ENCODE measurements around the gene TNFRSF1B.

Gene TNFRSF1B

DNA sequence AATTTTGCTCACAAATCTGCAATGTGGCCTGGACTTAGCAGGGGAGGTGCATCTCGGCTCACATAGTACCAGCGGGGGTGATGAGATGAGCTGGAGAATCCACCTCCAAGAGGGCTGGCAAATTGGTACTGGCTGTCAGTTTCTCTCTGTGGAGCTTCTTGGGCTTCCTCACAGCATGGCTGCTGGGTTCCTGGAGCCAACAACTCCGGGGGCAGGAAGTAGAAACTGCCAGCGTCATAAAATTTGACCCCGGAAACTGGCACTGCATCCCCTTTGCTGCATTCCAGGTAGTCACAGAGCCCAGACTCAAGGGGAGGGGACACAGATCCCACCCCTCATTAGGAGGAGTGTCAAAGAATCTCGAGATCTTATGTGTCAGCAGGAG is 17.0 kb upstream of the TNFRSF1B start:
- Histone ChIP-seq H2AK5ac (ENCODE audit: low read length) (no peak overlapping the region), H4K12ac (ENCODE audit: low read depth, low read length) (no peak overlapping the region), H2BK5ac (ENCODE audit: low read depth, low read length, poor library complexity) (no peak overlapping the region), H3K9ac (ENCODE audit: low read length) (no peak overlapping the region), H3K36me3 (ENCODE audit: control insufficient read depth in 1 of 2, insufficient read depth in 2 of 2, low read length in 2 of 2) (no peaks in the 10 kb centered on the region), H3K18ac (ENCODE audit: low read length) (no peak overlapping the region), H3K27me3 (ENCODE audit: insufficient read depth, low read length) (no peaks in the 10 kb centered on the region), H3K14ac (ENCODE audit: low read length) (no peak overlapping the region), H3K79me1 (ENCODE audit: low read length) (peaks cover 22% of the 10 kb centered on the region), H3K27ac (ENCODE audit: low read depth, low read length) (peak overlapping the region; percentile 6), H2BK120ac (ENCODE audit: insufficient read depth, low read length, poor library complexity) (peak overlapping the region; percentile 4), H3K4me1 (ENCODE audit: control insufficient read depth in 1 of 2, insufficient read depth in 2 of 2, low read length in 2 of 2) (peaks cover 18 to 20% of the 10 kb centered on the region in 2 experiments), H3K4me3 (ENCODE audit: low read depth, low read length) (no peak overlapping the region), H3K4me2 (ENCODE audit: low read length) (no peak overlapping the region), H3K4ac (ENCODE audit: low read depth, low read length) (no peak overlapping the region), H4K8ac (ENCODE audit: low read depth, low read length) (no peak overlapping the region), H3K9me3 (ENCODE audit: insufficient read depth, low read depth, low read length) (peaks cover under 1% of the 10 kb centered on the region), H3K79me2 (ENCODE audit: control insufficient read depth, insufficient read depth, low read length, poor library complexity) (peaks cover 1% of the 10 kb centered on the region), H4K91ac (ENCODE audit: low read depth, low read length) (peak overlapping the region; percentile 36), H2BK12ac (ENCODE audit: low read length) (no peak overlapping the region), H2AFZ (ENCODE audit: insufficient read depth, low read length, poor library complexity) (no peak overlapping the region), H3K23ac (ENCODE audit: low read length) (no peak overlapping the region)
- no CpG with 5 or more reads among the region's 6 CpGs for WGBS (ENCODE audit: extremely low coverage, insufficient coverage, insufficient read length)
- no peak for DNase-seq

GRCh38 chr1:12150456-12151200 is 16.2 kb upstream of the TNFRSF1B start:
- no peak overlapping the region for H2BK5ac ChIP-seq (ENCODE audit: low read depth, low read length, poor library complexity)
- peak overlapping the region; percentile 37 for H4K91ac ChIP-seq (ENCODE audit: low read depth, low read length)
- H2AFZ ChIP-seq (ENCODE audit: insufficient read depth, low read length, poor library complexity) = no peak overlapping the region
- peaks cover 1% of the 10 kb centered on the region for H3K79me2 ChIP-seq (ENCODE audit: control insufficient read depth, insufficient read depth, low read length, poor library complexity)
- peaks cover 17% of the 10 kb centered on the region for H3K79me1 ChIP-seq (ENCODE audit: low read length)
- peak overlapping the region; percentile 6 for H3K27ac ChIP-seq (ENCODE audit: low read depth, low read length)
- H3K4ac ChIP-seq (ENCODE audit: low read depth, low read length) = no peak overlapping the region
- H3K9me3 ChIP-seq (ENCODE audit: insufficient read depth, low read depth, low read length) = peaks cover 5% of the 10 kb centered on the region
- no peak overlapping the region for H3K4me2 ChIP-seq (ENCODE audit: low read length)
- H3K18ac ChIP-seq (ENCODE audit: low read length) = no peak overlapping the region
- DNase-seq = peak; percentile 94 to 97
- H2BK120ac ChIP-seq (ENCODE audit: insufficient read depth, low read length, poor library complexity) = peak overlapping the region; percentile 10
- no peak overlapping the region for H3K4me3 ChIP-seq (ENCODE audit: low read depth, low read length)
- no peak overlapping the region for H3K14ac ChIP-seq (ENCODE audit: low read length)
- H2BK12ac ChIP-seq (ENCODE audit: low read length) = peak overlapping the region; percentile 47
- no peaks in the 10 kb centered on the region for H3K27me3 ChIP-seq (ENCODE audit: insufficient read depth, low read length)
- peaks cover 14 to 15% of the 10 kb centered on the region in 2 experiments for H3K4me1 ChIP-seq (ENCODE audit: control insufficient read depth in 1 of 2, insufficient read depth in 2 of 2, low read length in 2 of 2)
- no peak overlapping the region for H3K23ac ChIP-seq (ENCODE audit: low read length)
- WGBS (ENCODE audit: extremely low coverage, insufficient coverage, insufficient read length) = no CpG with 5 or more reads among the region's 9 CpGs
- H3K36me3 ChIP-seq (ENCODE audit: control insufficient read depth in 1 of 2, insufficient read depth in 2 of 2, low read length in 2 of 2) = no peaks in the 10 kb centered on the region
- no peak overlapping the region for H3K9ac ChIP-seq (ENCODE audit: low read length)
- H2AK5ac ChIP-seq (ENCODE audit: low read length) = no peak overlapping the region
- H4K12ac ChIP-seq (ENCODE audit: low read depth, low read length) = no peak overlapping the region
- H4K8ac ChIP-seq (ENCODE audit: low read depth, low read length) = no peak overlapping the region

GRCh38 chr1:12151465-12151864 is 15.3 kb upstream of the TNFRSF1B start:
- H4K8ac ChIP-seq (ENCODE audit: low read depth, low read length) = no peak overlapping the region
- no peak overlapping the region for H3K18ac ChIP-seq (ENCODE audit: low read length)
- no peak overlapping the region for H3K9ac ChIP-seq (ENCODE audit: low read length)
- no peak for DNase-seq
- H3K4ac ChIP-seq (ENCODE audit: low read depth, low read length) = no peak overlapping the region
- no peak overlapping the region for H3K14ac ChIP-seq (ENCODE audit: low read length)
- H4K12ac ChIP-seq (ENCODE audit: low read depth, low read length) = no peak overlapping the region
- H2BK12ac ChIP-seq (ENCODE audit: low read length) = no peak overlapping the region
- no peak overlapping the region for H4K91ac ChIP-seq (ENCODE audit: low read depth, low read length)
- peaks cover 11% of the 10 kb centered on the region for H3K79me1 ChIP-seq (ENCODE audit: low read length)
- no peak overlapping the region for H2AFZ ChIP-seq (ENCODE audit: insufficient read depth, low read length, poor library complexity)
- no peak overlapping the region for H3K4me2 ChIP-seq (ENCODE audit: low read length)
- H3K4me1 ChIP-seq (ENCODE audit: control insufficient read depth in 1 of 2, insufficient read depth in 2 of 2, low read length in 2 of 2) = peaks cover 12 to 13% of the 10 kb centered on the region in 2 experiments
- H3K79me2 ChIP-seq (ENCODE audit: control insufficient read depth, insufficient read depth, low read length, poor library complexity) = peaks cover 1% of the 10 kb centered on the region
- peaks cover 5% of the 10 kb centered on the region for H3K9me3 ChIP-seq (ENCODE audit: insufficient read depth, low read depth, low read length)
- H3K36me3 ChIP-seq (ENCODE audit: control insufficient read depth in 1 of 2, insufficient read depth in 2 of 2, low read length in 2 of 2) = no peaks in the 10 kb centered on the region
- H3K23ac ChIP-seq (ENCODE audit: low read length) = no peak overlapping the region
- no peak overlapping the region for H3K27ac ChIP-seq (ENCODE audit: low read depth, low read length)
- H2BK120ac ChIP-seq (ENCODE audit: insufficient read depth, low read length, poor library complexity) = no peak overlapping the region
- H3K27me3 ChIP-seq (ENCODE audit: insufficient read depth, low read length) = no peaks in the 10 kb centered on the region
- no peak overlapping the region for H2BK5ac ChIP-seq (ENCODE audit: low read depth, low read length, poor library complexity)
- no CpG with 5 or more reads among the region's 2 CpGs for WGBS (ENCODE audit: extremely low coverage, insufficient coverage, insufficient read length)
- H3K4me3 ChIP-seq (ENCODE audit: low read depth, low read length) = no peak overlapping the region
- no peak overlapping the region for H2AK5ac ChIP-seq (ENCODE audit: low read length)

- Histone ChIP-seq H3K79me1 (ENCODE audit: low read length) (peaks cover 6% of the 10 kb centered on the region), H4K12ac (ENCODE audit: low read depth, low read length) (no peak overlapping the region), H2AFZ (ENCODE audit: insufficient read depth, low read length, poor library complexity) (no peak overlapping the region), H3K36me3 (ENCODE audit: control insufficient read depth in 1 of 2, insufficient read depth in 2 of 2, low read length in 2 of 2) (no peaks in the 10 kb centered on the region), H2BK5ac (ENCODE audit: low read depth, low read length, poor library complexity) (peak overlapping the region; percentile 65), H3K23ac (ENCODE audit: low read length) (no peak overlapping the region), H3K4ac (ENCODE audit: low read depth, low read length) (no peak overlapping the region), H3K14ac (ENCODE audit: low read length) (no peak overlapping the region), H3K27ac (ENCODE audit: low read depth, low read length) (peak overlapping the region; percentile 78), H2BK120ac (ENCODE audit: insufficient read depth, low read length, poor library complexity) (no peak overlapping the region), H2BK12ac (ENCODE audit: low read length) (no peak overlapping the region), H3K18ac (ENCODE audit: low read length) (no peak overlapping the region), H3K27me3 (ENCODE audit: insufficient read depth, low read length) (no peaks in the 10 kb centered on the region), H3K9ac (ENCODE audit: low read length) (no peak overlapping the region), H4K8ac (ENCODE audit: low read depth, low read length) (no peak overlapping the region), H4K91ac (ENCODE audit: low read depth, low read length) (peak overlapping the region; percentile 84), H3K9me3 (ENCODE audit: insufficient read depth, low read depth, low read length) (peaks cover 5% of the 10 kb centered on the region), H3K79me2 (ENCODE audit: control insufficient read depth, insufficient read depth, low read length, poor library complexity) (peaks cover 1% of the 10 kb centered on the region), H2AK5ac (ENCODE audit: low read length) (no peak overlapping the region), H3K4me3 (ENCODE audit: low read depth, low read length) (no peak overlapping the region), H3K4me1 (ENCODE audit: control insufficient read depth in 1 of 2, insufficient read depth in 2 of 2, low read length in 2 of 2) (peaks cover 7 to 9% of the 10 kb centered on the region in 2 experiments), H3K4me2 (ENCODE audit: low read length) (no peak overlapping the region)
- no CpG with 5 or more reads among the region's 7 CpGs for WGBS (ENCODE audit: extremely low coverage, insufficient coverage, insufficient read length)
- DNase-seq = no peak
These were observed 14.5 kb upstream of the TNFRSF1B start for GRCh38 chr1:12152113-12152891.
